ENCODE results near the gene HERPUD2.

DNA sequence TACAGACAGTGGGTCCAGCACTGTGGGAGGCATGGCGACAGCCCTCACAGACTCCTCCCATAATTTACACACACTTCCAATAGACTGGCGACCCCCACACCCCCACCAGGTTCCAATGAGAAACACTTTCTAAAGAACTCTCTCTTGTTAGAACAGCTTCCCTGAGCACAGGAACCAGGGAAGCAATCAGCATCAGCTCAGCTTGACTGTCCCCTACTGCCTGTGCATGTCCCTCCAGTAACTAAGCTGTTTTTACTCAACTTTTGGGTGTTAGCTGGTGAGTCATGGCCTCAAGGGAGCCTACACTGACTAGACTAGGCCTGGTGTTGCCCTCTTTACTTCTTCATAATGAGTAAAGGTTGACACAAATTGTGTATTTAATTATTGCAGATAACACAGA lies 32.6 kb upstream of the HERPUD2 start:
- TF ChIP-seq, protein P1, sequence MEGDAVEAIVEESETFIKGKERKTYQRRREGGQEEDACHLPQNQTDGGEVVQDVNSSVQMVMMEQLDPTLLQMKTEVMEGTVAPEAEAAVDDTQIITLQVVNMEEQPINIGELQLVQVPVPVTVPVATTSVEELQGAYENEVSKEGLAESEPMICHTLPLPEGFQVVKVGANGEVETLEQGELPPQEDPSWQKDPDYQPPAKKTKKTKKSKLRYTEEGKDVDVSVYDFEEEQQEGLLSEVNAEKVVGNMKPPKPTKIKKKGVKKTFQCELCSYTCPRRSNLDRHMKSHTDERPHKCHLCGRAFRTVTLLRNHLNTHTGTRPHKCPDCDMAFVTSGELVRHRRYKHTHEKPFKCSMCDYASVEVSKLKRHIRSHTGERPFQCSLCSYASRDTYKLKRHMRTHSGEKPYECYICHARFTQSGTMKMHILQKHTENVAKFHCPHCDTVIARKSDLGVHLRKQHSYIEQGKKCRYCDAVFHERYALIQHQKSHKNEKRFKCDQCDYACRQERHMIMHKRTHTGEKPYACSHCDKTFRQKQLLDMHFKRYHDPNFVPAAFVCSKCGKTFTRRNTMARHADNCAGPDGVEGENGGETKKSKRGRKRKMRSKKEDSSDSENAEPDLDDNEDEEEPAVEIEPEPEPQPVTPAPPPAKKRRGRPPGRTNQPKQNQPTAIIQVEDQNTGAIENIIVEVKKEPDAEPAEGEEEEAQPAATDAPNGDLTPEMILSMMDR (IDR thresholded peaks at IDR 0.05) = no peak
- no peak for TF ChIP-seq EZH2 (IDR thresholded peaks at IDR 0.05)

All from neural progenitor cell (in vitro differentiated cells).